GM18873 (cell line): ENCODE measurements around the gene TSTD2.
"Not testable (repeated sequence)": the region's sequence is repeated elsewhere in the genome, so short reads cannot be mapped to it uniquely, and the experiment has no call there.

Experiments used
- ATAC-seq: cut with Tn5 transposase; IDR thresholded peaks from one replicate; pipeline ENCODE4 v1.9.1; 2021; ENCODE audit warnings: mild to moderate bottlenecking, moderate library complexity, moderate number of reproducible peaks; ENCODE audit not compliant: unreplicated experiment, low FRiP score

The TSTD2 gene

GRCh38 chr9:97632248-97632984 lies 752 bp downstream of the TSTD2 start:
- ATAC-seq: peak; percentile 17

DNA sequence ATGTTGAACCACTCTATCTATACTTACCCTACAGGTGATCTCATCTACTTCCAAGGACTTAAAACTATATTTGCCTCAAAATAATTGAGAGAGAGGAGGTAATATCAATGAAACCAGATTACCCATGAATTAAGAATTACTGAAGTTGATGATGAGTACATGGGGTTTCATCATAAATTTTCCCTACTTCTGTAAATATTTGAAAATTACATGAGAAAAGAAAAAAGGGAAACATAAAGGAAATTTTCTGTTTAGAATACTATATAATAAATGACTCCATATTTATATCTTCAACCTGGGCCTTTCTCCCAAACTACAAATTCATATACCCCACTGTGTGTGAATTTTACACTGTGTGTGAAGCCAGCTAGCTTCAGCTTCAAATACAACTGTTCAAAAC lies 2.6 kb downstream of the TSTD2 start:
- ATAC-seq: no peak

- no peak for ATAC-seq
Measured at GRCh38 chr9:97629156-97629555, 4.0 kb downstream of the TSTD2 start.

DNA sequence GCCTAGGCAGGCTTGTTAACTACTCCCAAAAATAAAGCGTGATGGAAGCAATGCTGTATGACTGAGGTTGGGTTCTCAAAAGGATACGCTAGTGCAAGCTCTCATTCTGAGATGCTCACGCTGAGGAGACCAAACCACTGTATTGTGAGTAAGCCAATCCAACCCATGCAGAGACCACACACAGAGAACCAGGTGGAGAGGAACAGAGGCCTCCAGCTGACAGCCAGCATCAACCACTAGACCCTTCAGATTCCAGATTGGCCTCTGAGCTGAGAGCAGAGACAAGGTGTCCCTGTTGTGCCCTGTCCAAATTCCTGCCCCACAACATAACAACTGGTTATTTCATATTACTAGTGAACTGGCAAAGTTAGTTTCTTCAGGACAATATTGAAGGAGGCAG lies 4.5 kb downstream of the TSTD2 start:
- no peak for ATAC-seq

DNA sequence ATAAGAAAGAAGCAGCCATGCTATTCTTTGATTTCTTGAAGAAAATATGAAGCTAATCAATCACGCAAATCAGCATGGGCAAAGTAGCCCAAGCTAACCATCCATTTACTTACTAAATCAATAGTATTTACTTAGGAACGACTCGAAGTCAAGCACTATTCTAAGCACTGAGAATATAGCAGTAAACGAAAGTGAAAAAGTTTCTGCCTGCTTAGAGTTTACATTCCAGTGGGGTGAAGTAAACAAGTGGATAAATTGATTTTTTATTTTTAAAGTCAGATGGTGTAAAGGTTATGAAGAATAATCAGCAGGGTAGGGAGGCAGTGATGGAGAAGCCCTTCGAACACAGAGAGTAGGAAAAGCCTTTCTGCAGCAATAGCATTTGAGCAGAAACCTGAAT lies 5.5 kb downstream of the TSTD2 start:
- ATAC-seq: no peak

- no peak for ATAC-seq
Measured at GRCh38 chr9:97625620-97626019, 7.5 kb downstream of the TSTD2 start.

- ATAC-seq: no peak
Measured at GRCh38 chr9:97623946-97624345, 9.2 kb downstream of the TSTD2 start.

GRCh38 chr9:97622483-97622882 lies 10.7 kb downstream of the TSTD2 start:
- ATAC-seq: not testable (repeated sequence)

GRCh38 chr9:97620063-97620462 lies 13.1 kb downstream of the TSTD2 start:
- ATAC-seq: not testable (repeated sequence)

DNA sequence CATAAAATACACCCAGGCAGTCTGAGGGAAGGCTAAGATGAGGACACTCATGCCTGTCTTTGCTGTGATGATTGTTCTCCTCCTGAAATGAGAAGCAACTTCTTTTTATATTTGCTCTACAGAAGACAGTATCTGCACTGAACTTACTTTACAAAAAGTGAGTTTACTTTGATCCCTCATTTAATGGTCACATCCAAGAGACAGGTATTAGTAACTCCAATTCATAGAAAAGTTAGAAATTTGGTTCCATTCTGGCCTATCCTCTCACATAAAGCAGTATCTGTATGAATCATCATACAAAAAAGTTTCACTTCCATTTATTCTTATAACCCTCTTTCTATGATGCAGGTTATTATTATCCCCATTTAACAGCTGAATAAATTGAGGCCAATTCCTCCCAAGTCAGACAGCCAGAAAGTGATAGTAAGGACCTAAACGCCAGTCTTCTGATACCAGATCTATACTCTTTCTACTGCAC lies 15.2 kb downstream of the TSTD2 start:
- ATAC-seq: no peak

GRCh38 chr9:97615439-97616072 lies 17.6 kb downstream of the TSTD2 start:
- ATAC-seq: no peak

- ATAC-seq: no peak
Measured at GRCh38 chr9:97604901-97605645, 28.1 kb downstream of the TSTD2 start.

- no peak for ATAC-seq
Measured at GRCh38 chr9:97602430-97602829, 30.7 kb downstream of the TSTD2 start.

DNA sequence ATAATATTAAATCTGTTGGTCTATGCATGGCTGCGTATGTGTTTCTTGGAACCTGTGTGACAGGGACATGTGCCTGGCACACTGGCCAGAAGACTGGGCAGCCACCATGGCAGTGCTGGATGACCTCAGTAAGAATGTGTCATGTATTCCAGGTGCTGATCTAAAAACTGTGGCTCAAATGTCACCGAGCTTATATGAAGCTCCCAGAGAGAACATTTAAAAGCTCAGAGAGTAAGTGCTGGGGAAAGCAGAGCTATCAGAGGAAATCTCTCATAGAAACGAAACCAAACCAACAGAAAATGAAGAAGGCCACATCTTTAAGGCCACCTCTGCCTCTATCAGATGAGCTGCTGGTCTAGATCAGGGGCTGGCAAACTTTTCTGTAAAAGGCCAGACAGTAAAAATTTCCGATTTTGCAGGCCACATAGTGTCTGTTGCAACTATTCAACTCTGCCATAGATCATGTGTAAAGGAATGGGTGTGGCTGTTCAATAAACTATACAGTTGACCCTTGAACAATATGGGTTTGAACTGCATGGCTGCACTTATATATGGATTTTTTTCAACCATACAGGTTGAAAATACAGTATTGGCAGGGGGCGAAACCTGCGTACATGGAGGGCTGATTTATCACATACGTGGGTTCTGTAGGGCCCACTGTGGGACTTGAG lies 31.8 kb downstream of the TSTD2 start:
- ATAC-seq: no peak

- no peak for ATAC-seq
Measured at GRCh38 chr9:97600531-97601227, 32.5 kb downstream of the TSTD2 start.

DNA sequence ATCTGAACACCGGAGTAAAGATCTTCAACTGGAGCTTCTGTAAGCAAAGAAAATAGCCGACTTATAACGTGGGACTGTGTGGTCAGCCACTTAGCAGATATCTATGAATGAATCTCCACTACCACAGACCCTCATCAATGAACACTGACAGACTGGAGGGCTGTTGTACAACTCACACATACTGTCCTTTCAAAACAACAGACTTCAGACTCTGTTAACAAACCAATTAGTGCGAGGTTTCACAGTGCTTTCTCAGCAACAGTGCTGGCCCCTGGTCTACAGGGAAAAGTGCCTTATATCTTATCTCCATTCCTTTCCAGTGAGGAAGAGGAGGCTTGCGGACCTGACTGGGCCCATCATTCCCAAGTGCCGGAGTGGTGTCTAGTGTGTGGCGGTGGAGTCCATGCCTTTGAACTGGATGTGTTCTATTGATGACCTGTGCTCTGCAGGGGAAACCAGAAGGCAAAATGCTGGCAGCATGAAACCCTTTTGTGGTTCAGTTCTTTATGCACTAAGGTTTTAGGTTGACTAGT lies 33.8 kb downstream of the TSTD2 start:
- no peak for ATAC-seq

DNA sequence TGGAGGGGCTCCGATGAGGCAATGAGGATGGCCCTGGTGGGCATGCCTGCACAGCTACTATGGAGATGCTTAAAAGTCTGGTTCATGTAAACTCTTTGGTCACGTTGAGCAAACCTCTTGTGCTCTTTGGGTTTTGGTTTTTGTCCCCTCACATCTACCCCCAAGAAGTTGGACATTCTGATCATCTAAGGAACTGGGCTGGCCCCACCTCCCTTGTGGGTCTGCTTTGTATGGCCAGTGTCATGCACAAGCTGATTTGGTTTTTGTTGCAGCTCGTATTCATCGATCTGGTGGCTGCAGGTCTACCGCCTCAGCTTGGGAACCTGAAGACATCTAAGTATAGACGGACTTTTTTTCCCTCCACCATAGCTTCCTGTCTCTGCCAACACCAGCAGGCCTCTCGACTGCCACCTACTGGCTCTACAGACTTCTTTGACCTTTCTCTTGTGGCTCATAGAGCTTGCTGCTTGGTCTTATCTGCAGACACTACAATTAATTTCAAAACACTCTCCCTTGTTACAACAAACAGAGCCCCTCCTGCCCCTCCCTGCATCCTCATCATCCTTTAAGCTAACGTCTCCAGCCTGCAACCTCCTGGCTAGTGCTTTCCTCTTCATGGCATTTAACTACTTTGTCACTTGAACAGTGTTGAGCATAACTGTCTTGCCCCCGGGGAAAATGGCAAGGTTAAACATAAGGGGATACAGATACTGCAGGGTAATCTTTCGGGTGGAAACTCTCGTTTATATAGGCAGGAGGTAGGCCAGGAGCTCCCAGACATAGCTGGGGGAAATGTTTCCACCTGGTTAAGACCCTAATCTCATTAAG lies 34.5 kb downstream of the TSTD2 start:
- peak; percentile 82 for ATAC-seq

GRCh38 chr9:97596906-97597305 lies 36.3 kb downstream of the TSTD2 start:
- no peak for ATAC-seq

GRCh38 chr9:97594381-97594921 lies 38.7 kb downstream of the TSTD2 start:
- ATAC-seq: no peak
